NCI-H446 treated with DMSO at 0.1 percent for 48 hours (cell line): ENCODE results near the gene MRPL20.
"Not testable (repeated sequence)": the region's sequence is repeated elsewhere in the genome, so short reads cannot be mapped to it uniquely, and the experiment has no call there.

Experiments
- DNase-seq: peaks from one replicate; lab custom pipeline; 2025; lab: John Stamatoyannopoulos, UW

MRPL20 gene

DNA sequence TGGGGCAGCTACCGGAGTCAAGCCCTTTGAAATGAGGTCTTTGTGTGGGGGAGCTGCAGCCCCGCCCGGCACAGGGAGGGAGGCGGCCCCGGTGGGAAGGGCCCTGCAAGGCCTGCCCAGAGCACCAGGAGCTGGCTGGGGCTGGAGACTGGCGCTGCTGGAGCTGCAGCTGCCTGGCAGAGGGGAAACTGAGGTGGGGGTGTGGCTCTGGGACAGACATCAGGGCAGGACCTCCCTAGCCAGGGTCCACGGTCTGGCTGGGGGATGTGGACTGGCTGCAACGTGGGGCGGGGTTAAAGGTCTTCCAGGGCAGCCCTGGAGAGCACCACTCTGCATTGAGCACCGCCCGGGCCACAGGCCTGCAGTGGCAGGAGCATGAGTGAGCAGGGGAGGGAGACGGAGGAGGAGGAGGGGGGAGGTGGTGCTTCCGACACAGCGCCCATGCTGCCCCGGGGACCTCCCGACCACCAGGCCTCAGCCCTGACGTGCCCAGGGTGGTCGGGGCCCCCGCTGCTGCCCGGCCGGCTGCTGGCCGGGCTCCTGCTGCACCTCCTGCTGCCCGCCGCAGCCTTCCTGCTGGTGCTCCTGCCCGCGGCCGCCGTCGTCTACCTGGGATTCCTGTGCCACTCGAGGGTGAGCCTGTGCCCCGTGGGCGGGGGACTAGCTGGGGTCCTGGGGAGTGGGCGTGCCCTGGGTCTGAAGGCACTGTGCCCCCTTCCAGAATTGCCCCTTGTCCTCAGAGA is 18.8 kb upstream of the MRPL20 start:
- DNase-seq, result no peak

GRCh38 chr1:1425426-1425752 is 18.3 kb upstream of the MRPL20 start:
- no peak for DNase-seq

GRCh38 chr1:1424707-1425106 is 17.6 kb upstream of the MRPL20 start:
- DNase-seq, result no peak

- no peak for DNase-seq
Measured at GRCh38 chr1:1423245-1423597, 16.1 kb upstream of the MRPL20 start.

GRCh38 chr1:1422465-1423244 is 15.6 kb upstream of the MRPL20 start:
- DNase-seq, result no peak

DNA sequence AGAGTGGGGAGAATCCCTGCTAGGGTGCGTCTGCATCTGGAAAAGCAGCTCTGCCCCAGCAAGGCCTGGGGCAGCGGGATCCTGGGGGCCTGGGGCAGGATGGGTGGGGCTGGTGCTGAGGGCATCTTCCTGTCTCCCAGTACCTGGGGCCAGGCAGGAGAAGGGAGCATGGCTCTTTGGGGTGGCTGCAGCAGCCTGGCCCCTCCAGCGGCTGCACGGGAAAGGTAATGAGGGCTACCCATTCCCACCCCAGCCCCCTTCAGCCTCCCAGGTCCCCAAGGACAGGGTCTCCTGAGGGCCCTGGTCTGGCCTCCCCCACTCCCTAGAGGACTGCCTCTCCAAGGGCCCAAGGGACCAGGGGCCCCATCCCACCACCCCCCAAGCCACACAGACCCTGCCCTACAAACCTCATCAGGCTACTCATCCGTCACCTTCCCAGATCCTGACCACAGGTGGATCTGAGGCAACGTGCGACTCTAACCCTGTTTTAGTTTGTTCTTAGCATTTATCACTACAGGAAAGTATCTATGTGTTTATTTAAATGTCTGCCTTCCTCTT is 14.9 kb upstream of the MRPL20 start:
- DNase-seq, result no peak

DNA sequence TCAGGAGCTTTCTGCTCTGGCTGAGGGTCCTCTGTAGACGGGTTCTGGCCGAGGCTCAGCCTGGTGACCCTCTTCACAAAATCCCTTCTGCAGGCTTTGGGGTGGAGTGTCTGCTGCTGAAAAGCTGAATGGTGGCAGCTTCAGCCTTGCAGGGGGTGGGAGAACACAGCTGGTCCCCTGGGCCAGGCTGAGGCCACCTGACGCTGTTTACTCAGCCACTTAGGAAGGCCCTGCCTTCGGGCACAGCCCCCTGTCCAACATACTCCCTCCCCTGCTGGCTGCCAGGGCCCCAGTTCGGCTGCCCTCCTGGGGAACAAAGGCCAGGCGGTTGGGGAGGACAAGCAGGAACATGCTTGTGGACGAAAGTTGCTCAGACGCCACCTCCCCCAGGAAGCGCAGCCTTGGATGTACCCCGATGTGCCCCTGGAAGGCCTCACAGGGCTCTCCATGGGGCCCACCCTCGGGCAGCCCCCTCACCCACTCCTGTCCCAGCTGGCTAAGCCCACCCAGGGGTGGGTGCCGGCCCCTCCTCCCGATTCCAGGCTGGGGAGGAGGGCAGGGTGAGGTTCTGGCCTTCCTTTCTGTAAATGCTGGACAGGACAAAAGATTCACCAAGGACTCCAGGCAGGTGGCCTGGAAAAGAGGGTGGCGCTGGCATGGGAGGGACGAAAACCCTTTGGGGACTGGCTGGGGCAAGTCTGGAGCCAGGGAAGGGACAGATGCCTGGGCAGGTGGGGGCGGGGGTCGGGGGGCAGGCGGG is 14.2 kb upstream of the MRPL20 start, which contains the start of gene ANKRD65:
Gene ANKRD65, minus strand, starts transcription at position 130 of the 760 bp plus-strand sequence. CDS start 271 bp downstream, outside the sequence.
- DNase-seq, result no peak

GRCh38 chr1:1420654-1421141 is 13.6 kb upstream of the MRPL20 start:
- no peak for DNase-seq

DNA sequence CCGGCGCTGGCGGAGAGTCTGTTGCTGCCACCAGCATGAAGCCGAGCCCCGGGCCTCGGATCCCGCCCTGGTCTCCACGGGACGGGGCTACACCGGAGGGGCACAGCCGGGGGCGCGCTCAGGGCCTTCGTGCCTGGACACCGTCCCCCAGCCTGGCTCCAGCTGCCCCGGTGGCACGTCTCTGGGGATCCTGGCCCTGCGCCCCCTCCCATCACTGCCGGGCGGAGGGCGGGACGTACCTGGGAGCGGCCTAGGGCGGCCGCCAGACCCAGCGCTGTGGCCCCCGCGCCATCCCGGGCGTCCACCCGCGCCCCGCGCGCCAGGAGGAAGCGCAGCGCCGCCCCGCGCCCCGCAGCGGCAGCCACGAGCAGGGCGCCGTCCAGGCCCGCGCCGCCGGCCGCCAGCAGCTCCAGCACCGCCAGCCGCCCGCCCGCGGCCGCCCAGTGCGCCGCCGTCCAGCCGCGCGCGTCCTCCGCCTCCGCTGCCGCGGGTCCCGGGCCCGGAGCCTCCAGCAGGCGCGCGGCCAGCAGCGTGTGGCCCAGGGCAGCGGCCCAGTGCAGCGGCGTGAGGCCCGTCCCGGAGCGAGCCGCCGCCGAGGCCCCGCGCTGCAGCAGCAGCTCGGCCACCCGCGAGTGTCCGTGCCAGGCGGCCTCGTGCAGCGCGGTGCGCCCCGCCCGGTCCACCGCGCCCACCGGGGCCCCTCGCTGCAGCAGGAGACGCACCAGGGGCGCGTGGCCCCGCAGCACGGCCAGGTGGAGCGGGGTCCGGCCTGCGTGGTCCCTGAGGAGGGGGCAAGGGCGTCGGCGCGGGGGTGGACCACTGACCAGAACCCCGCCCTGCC is 12.9 kb upstream of the MRPL20 start:
- DNase-seq, result no peak

DNA sequence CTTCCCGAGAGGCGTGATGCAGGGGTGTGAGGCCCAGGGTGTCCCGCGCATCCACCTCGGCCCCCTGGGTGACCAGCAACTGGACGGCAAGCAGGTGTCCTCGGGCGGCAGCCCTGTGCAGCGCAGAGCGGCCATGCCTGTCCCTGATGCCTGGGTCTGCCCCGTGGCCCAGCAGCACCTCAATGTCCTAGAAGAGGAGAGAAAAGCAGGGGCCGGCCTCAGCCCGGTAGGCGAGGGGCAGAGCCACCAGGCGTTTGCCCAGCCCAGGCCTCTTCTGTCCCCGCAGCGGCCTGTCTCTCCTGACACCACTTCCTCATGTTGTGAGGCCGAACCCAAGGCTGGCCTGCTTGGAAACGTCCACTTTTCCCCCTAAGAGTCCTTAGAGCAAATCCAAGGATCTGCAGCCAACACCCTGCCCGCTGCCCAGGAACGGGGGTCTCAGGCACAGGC is 12.3 kb upstream of the MRPL20 start:
- DNase-seq, result no peak

DNA sequence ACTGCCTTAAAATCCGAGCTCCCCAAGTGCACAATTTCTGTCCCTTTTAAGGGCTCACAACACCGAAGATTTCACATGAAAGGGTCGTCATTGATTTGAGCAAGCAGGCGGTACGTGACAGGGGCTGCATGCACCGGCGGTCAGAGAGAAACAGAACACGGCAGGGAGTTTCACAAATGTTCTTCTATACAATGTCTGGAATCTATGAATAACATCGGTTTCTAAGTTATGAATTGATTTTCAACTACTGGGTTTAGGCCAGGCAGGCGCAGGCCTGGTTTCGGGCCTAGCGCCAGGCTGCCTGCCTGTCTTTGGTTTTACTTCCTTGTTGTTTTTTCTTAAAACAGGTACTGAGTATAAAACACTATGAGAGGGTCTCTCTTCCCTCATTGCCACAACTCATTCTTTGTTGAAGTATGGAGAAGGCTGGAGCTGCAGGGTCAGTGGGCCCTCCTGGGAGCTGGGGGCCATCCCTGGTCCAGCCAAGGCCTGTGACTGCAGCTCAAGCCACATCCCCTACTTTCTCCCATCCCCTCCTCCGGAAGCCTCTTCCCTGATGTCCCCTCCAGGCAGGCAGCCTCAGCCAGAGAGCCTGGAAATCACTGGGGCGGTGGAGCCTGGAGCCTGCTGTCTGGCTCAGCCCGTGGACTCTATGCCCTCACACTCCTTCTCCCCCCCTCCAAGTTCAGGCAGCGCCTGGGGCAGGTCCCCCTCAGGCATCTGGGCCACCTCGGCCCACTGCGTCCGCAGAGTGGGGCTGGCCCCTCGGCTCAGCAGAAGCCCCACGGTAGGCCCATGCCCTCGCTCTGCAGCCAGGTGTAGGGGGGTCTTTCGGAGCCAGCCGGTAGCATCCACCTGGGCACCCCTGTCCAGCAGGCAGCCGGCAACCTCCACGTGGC is 11.6 kb upstream of the MRPL20 start:
- no peak for DNase-seq

GRCh38 chr1:1417825-1418463 is 10.9 kb upstream of the MRPL20 start:
- not testable (repeated sequence) for DNase-seq

- not testable (repeated sequence) for DNase-seq
Measured at GRCh38 chr1:1417396-1417795, 10.3 kb upstream of the MRPL20 start.

- DNase-seq, result no peak
Measured at GRCh38 chr1:1415751-1416150, 8.7 kb upstream of the MRPL20 start.

GRCh38 chr1:1412311-1412902 is 5.3 kb upstream of the MRPL20 start:
- not testable (repeated sequence) for DNase-seq

- DNase-seq, result no peak
Measured at GRCh38 chr1:1411626-1412025, 4.5 kb upstream of the MRPL20 start.

GRCh38 chr1:1410238-1410637 is 3.1 kb upstream of the MRPL20 start:
- DNase-seq, result not testable (repeated sequence)

GRCh38 chr1:1407636-1408318 is 684 bp upstream of the MRPL20 start:
- no peak for DNase-seq
